ENCODE results near the gene BATF. TPM values are rescaled to one million over a fixed set of nuclear protein-coding genes. Genes with fewer than 3 reads are reported as not detected.

Gene BATF
- total RNA-seq, 1 experiment from 2014 or later = 0.69 TPM

- TF ChIP-seq, protein P1, sequence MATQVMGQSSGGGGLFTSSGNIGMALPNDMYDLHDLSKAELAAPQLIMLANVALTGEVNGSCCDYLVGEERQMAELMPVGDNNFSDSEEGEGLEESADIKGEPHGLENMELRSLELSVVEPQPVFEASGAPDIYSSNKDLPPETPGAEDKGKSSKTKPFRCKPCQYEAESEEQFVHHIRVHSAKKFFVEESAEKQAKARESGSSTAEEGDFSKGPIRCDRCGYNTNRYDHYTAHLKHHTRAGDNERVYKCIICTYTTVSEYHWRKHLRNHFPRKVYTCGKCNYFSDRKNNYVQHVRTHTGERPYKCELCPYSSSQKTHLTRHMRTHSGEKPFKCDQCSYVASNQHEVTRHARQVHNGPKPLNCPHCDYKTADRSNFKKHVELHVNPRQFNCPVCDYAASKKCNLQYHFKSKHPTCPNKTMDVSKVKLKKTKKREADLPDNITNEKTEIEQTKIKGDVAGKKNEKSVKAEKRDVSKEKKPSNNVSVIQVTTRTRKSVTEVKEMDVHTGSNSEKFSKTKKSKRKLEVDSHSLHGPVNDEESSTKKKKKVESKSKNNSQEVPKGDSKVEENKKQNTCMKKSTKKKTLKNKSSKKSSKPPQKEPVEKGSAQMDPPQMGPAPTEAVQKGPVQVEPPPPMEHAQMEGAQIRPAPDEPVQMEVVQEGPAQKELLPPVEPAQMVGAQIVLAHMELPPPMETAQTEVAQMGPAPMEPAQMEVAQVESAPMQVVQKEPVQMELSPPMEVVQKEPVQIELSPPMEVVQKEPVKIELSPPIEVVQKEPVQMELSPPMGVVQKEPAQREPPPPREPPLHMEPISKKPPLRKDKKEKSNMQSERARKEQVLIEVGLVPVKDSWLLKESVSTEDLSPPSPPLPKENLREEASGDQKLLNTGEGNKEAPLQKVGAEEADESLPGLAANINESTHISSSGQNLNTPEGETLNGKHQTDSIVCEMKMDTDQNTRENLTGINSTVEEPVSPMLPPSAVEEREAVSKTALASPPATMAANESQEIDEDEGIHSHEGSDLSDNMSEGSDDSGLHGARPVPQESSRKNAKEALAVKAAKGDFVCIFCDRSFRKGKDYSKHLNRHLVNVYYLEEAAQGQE (IDR thresholded peaks at IDR 0.05; ENCODE audit: low read depth) = no peak
- TF ChIP-seq SRF (IDR thresholded peaks at IDR 0.05; ENCODE audit: low read depth) (no peak), POLR2A (IDR thresholded peaks at IDR 0.05; ENCODE audit: borderline replicate concordance, extremely low read depth, insufficient read depth, insufficient read length) (no peak), SP1 (IDR thresholded peaks at IDR 0.05; ENCODE audit: low read depth) (no peak), EZH2phosphoT487 (IDR thresholded peaks at IDR 0.05; ENCODE audit: borderline replicate concordance) (no peak)
- TF ChIP-seq, protein P2, sequence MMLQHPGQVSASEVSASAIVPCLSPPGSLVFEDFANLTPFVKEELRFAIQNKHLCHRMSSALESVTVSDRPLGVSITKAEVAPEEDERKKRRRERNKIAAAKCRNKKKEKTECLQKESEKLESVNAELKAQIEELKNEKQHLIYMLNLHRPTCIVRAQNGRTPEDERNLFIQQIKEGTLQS (IDR thresholded peaks at IDR 0.05) = no peak
Observed at GRCh38 chr14:75521415-75522199, 662 bp upstream of the BATF start (continued).

GRCh38 chr14:75522983-75523318 lies 682 bp downstream of the BATF start:
- DNase-seq (ENCODE audit: low read depth, low spot score) (no peak), ATAC-seq (no peak)
- RAD21 ChIA-PET (ENCODE audit: low non-redundant PET in 1 of 2, low total read pairs in 2 of 2, uncharacterized antibody in 2 of 2, unreplicated experiment in 2 of 2) = no interaction called here
- no peak overlapping the region for H3K4me2 ChIP-seq (ENCODE audit: low read length)
- intact Hi-C loops (cut with micrococcal nuclease) = no loop called here
- peaks cover 6% of the 10 kb centered on the region; the same call in 1 of the 2 replicates for H3K27me3 ChIP-seq (ENCODE audit: insufficient read depth, low read length)
- no peaks in the 10 kb centered on the region for H3K9me3 ChIP-seq (ENCODE audit: control insufficient read depth in 1 of 2, insufficient read depth in 1 of 2, low read depth in 1 of 2, low read length in 2 of 2)
- no peaks in the 10 kb centered on the region for H3K9me2 ChIP-seq (ENCODE audit: insufficient read depth)
- CTCF ChIA-PET = no interaction called here
- no peak overlapping the region for H3K27ac ChIP-seq (ENCODE audit: low read depth, low read length)
- POLR2A ChIA-PET = no interaction called here
- no peak overlapping the region for H3K9ac ChIP-seq (ENCODE audit: low read length)
- H3K36me3 ChIP-seq (ENCODE audit: control insufficient read depth in 1 of 2, insufficient read depth in 2 of 2, low read length in 2 of 2) = no peaks in the 10 kb centered on the region
- H3K4me3 ChIP-seq (replicated peaks in 1 of 2; ENCODE audit: low read depth in 1 of 2, low read length in 2 of 2) = no peak overlapping the region
- no peaks in the 10 kb centered on the region for H4K20me1 ChIP-seq (ENCODE audit: insufficient read depth)
- H2AFZ ChIP-seq (ENCODE audit: low read depth, low read length, poor library complexity, severe bottlenecking) = no peak overlapping the region
- BruUV-seq (replicated peaks) = no TSS peak
- H3K79me2 ChIP-seq (ENCODE audit: insufficient read depth, low read length) = no peaks in the 10 kb centered on the region
- H3K4me1 ChIP-seq (ENCODE audit: control insufficient read depth in 1 of 2, insufficient read depth in 2 of 2, low read length in 2 of 2) = no peaks in the 10 kb centered on the region
- TF ChIP-seq YY1 (IDR thresholded peaks at IDR 0.05; ENCODE audit: extremely low read depth, insufficient replicate concordance, low read depth, low read length) (no peak), JUND (IDR thresholded peaks at IDR 0.05) (no peak), SIN3A (IDR thresholded peaks at IDR 0.05; ENCODE audit: low read depth) (no peak), RAD21 (IDR thresholded peaks at IDR 0.05; ENCODE audit: low read depth) (no peak), CBX3 (IDR thresholded peaks at IDR 0.05; ENCODE audit: low read depth) (no peak), ZFX (IDR thresholded peaks at IDR 0.05) (no peak), CEBPB (IDR thresholded peaks at IDR 0.05; ENCODE audit: low read depth) (no peak), POLR2AphosphoS5 (IDR thresholded peaks at IDR 0.05; ENCODE audit: low read depth, low read length) (no peak), FOSL1 (IDR thresholded peaks at IDR 0.05; ENCODE audit: low read depth) (no peak), CTCF (IDR thresholded peaks at IDR 0.05 in 2 of 3, conservative IDR thresholded peaks at IDR 0.05 in 1 of 3; ENCODE audit: borderline replicate concordance in 1 of 3, insufficient read depth in 1 of 3, low read depth in 2 of 3, low read length in 2 of 3) (no peak), TCF7L2 (IDR thresholded peaks at IDR 0.05; ENCODE audit: borderline replicate concordance, extremely low read depth, insufficient read depth, insufficient read length) (no peak)
- TF ChIP-seq, protein P1 (IDR thresholded peaks at IDR 0.05; ENCODE audit: low read depth) = no peak
